Activated CD4-positive, alpha-beta T cell treated with anti-CD3 and anti-CD28 coated beads, Interleukin-2, amount 50 U/mL, for 4 hours (primary cell): ENCODE results near the gene KIAA0232.

Experiments
- DNase-seq, 2 experiments: peaks; one replicate each; pipeline ENCODE4 v3.0.0-alpha.2; 2020

KIAA0232 gene

GRCh38 chr4:6782147-6782845 lies at the start of gene KIAA0232:
Gene KIAA0232, plus strand, starts transcription at chr4:6782727. Its CDS starts 41,727 bp downstream, at chr4:6824454.
- DNase-seq, result peak; percentile 81 to 86

GRCh38 chr4:6733358-6734164 lies 49.0 kb upstream of the KIAA0232 start:
- no peak for DNase-seq

- DNase-seq, result no peak
These were observed 48.3 kb upstream of the KIAA0232 start for GRCh38 chr4:6734165-6734786.

GRCh38 chr4:6739920-6740319 lies 42.6 kb upstream of the KIAA0232 start:
- no peak for DNase-seq

GRCh38 chr4:6740347-6740746 lies 42.2 kb upstream of the KIAA0232 start:
- DNase-seq, result no peak

- DNase-seq, result no peak
These were observed 40.0 kb upstream of the KIAA0232 start for GRCh38 chr4:6742507-6742906.

- no peak for DNase-seq
These were observed 39.5 kb upstream of the KIAA0232 start for GRCh38 chr4:6742989-6743388.

GRCh38 chr4:6746721-6747293 lies 35.7 kb upstream of the KIAA0232 start:
- no peak for DNase-seq

GRCh38 chr4:6747294-6748051 lies 35.1 kb upstream of the KIAA0232 start:
- no peak for DNase-seq

GRCh38 chr4:6748286-6748685 lies 34.2 kb upstream of the KIAA0232 start:
- no peak for DNase-seq

GRCh38 chr4:6749340-6750171 lies 33.0 kb upstream of the KIAA0232 start:
- no peak for DNase-seq

- no peak for DNase-seq
These were observed 32.0 kb upstream of the KIAA0232 start for GRCh38 chr4:6750286-6751221.

- DNase-seq, result no peak
These were observed 30.7 kb upstream of the KIAA0232 start for GRCh38 chr4:6751611-6752485.

GRCh38 chr4:6752486-6752829 lies 30.1 kb upstream of the KIAA0232 start:
- DNase-seq, result no peak

- DNase-seq, result no peak
These were observed 29.4 kb upstream of the KIAA0232 start for GRCh38 chr4:6753103-6753560.

GRCh38 chr4:6753891-6754290 lies 28.6 kb upstream of the KIAA0232 start:
- no peak for DNase-seq

GRCh38 chr4:6754481-6755087 lies 27.9 kb upstream of the KIAA0232 start:
- no peak for DNase-seq

GRCh38 chr4:6755088-6755753 lies 27.3 kb upstream of the KIAA0232 start:
- DNase-seq, result no peak
